ENCODE data around the gene PEX10.

DNA sequence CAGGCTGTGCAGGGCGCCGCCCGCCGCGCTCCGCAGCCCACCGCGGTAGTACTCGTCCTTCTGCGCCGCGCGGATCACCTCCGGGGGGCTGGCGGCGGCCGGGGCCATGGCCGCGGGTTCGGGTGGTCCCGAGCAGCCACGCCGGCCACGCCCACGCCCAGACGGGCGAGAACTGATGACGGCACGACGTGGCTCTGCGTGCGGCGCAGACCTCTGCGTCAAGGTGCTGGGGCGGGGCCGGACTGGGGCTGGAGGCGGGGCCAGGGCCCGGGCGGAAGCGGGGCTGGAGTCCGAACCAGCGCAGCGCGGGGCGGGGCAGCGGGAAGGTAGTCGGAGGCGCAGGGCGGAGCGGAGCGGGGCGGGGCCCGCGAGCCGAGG lies at the start of gene PEX10:
- peak; percentile 33 for TF ChIP-seq POLR2A (IDR thresholded peaks at IDR 0.05)
- TF ChIP-seq, protein P1, sequence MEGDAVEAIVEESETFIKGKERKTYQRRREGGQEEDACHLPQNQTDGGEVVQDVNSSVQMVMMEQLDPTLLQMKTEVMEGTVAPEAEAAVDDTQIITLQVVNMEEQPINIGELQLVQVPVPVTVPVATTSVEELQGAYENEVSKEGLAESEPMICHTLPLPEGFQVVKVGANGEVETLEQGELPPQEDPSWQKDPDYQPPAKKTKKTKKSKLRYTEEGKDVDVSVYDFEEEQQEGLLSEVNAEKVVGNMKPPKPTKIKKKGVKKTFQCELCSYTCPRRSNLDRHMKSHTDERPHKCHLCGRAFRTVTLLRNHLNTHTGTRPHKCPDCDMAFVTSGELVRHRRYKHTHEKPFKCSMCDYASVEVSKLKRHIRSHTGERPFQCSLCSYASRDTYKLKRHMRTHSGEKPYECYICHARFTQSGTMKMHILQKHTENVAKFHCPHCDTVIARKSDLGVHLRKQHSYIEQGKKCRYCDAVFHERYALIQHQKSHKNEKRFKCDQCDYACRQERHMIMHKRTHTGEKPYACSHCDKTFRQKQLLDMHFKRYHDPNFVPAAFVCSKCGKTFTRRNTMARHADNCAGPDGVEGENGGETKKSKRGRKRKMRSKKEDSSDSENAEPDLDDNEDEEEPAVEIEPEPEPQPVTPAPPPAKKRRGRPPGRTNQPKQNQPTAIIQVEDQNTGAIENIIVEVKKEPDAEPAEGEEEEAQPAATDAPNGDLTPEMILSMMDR (IDR thresholded peaks at IDR 0.05), result no peak
